A673 (cell line): ENCODE results near the gene BAIAP2L1.

Experiments
- EZH2 ChIP-seq: fragments of 200-600 bp; sonication (generic); IDR thresholded peaks from 2 replicates; pipeline ENCODE4 v1.6.1; 2017; ENCODE audit warnings: borderline replicate concordance, low read depth, mild to moderate bottlenecking, mixed read lengths, antibody characterized with exemption, low read length; ENCODE audit not compliant: poor library complexity, severe bottlenecking
- TF ChIP-seq, protein P1 (sequence below): fragments of 300-800, 200-600 bp; sonication (generic); conservative IDR thresholded peaks from 2 replicates; pipeline ENCODE4 v1.5.1; 2017; ENCODE audit warnings: low read depth, mild to moderate bottlenecking, antibody characterized with exemption, low read length, moderate library complexity, mixed read lengths

- TF ChIP-seq, protein P1, sequence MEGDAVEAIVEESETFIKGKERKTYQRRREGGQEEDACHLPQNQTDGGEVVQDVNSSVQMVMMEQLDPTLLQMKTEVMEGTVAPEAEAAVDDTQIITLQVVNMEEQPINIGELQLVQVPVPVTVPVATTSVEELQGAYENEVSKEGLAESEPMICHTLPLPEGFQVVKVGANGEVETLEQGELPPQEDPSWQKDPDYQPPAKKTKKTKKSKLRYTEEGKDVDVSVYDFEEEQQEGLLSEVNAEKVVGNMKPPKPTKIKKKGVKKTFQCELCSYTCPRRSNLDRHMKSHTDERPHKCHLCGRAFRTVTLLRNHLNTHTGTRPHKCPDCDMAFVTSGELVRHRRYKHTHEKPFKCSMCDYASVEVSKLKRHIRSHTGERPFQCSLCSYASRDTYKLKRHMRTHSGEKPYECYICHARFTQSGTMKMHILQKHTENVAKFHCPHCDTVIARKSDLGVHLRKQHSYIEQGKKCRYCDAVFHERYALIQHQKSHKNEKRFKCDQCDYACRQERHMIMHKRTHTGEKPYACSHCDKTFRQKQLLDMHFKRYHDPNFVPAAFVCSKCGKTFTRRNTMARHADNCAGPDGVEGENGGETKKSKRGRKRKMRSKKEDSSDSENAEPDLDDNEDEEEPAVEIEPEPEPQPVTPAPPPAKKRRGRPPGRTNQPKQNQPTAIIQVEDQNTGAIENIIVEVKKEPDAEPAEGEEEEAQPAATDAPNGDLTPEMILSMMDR = no peak
- no peak for TF ChIP-seq EZH2
Measured at GRCh38 chr7:98398567-98399372, 2.1 kb downstream of the BAIAP2L1 start.
